RWPE2 (cell line): ENCODE data around the gene SLIT3.

Experiments
- ATAC-seq: fragments of 200-7000 bp; cut with Tn5 transposase; 3 replicates; pipeline ENCODE4 v1.9.1; 2021; ENCODE audit warnings: low read depth
- DNase-seq: peaks from one replicate; pipeline ENCODE4 v3.0.0-alpha.2; 2020; ENCODE audit warnings: low spot score
- H3K27ac ChIP-seq: fragments of 450-650 bp; 2 replicates; pipeline ENCODE4 v1.5.1; 2017; ENCODE audit warnings: mild to moderate bottlenecking; ENCODE audit not compliant: poor library complexity, severe bottlenecking
- H3K27me3 ChIP-seq: fragments of 250-450 bp; sonication (Bioruptor Pico); 2 replicates; pipeline ENCODE4 v1.5.1; 2021; ENCODE audit warnings: mild to moderate bottlenecking, moderate library complexity; ENCODE audit not compliant: insufficient read depth, poor library complexity, severe bottlenecking
- H3K36me3 ChIP-seq: fragments of 250-450 bp; sonication (Bioruptor Pico); 2 replicates; pipeline ENCODE4 v1.5.1; 2020; ENCODE audit warnings: low read depth, mild to moderate bottlenecking, moderate library complexity
- H3K4me1 ChIP-seq: fragments of 250-450 bp; sonication (Bioruptor Pico); 2 replicates; pipeline ENCODE4 v1.5.1; 2021; ENCODE audit warnings: mild to moderate bottlenecking, moderate library complexity; ENCODE audit not compliant: insufficient read depth, poor library complexity, severe bottlenecking
- H3K4me3 ChIP-seq: fragments of 250-450 bp; sonication (Bioruptor Pico); 2 replicates; pipeline ENCODE4 v1.5.1; 2021; ENCODE audit warnings: mild to moderate bottlenecking, moderate library complexity; ENCODE audit not compliant: severe bottlenecking
- H3K9me3 ChIP-seq: fragments of 250-450 bp; sonication (Bioruptor Pico); 2 replicates; pipeline ENCODE4 v1.5.1; 2021; ENCODE audit warnings: mild to moderate bottlenecking, moderate library complexity; ENCODE audit not compliant: severe bottlenecking
- TF ChIP-seq, protein P1 (sequence below): fragments of 450-650 bp; IDR thresholded peaks from one replicate; pipeline ENCODE4 v1.5.1; 2017; ENCODE audit warnings: mild to moderate bottlenecking, moderate library complexity; ENCODE audit not compliant: poor library complexity, severe bottlenecking

SLIT3 gene

DNA sequence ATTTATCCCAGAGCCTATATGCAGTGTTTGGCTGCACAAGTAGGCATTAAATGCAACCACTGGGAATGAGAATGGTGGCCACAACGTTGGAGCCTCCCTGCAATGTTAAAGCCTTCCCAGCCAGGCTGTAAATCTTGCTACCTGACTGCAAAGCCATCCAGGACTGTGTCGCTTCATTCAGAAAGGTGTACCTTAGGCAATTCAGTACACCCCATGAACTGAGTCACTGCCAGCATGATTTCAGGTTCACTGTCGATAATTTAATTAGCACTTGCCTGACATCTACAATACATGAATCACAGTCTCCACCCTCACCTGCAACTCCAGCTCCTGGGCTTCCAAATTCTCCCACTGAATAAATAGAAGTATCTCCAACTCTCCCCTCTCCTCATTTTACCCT lies 108.4 kb downstream of the SLIT3 start:
- Histone ChIP-seq H3K27me3 (no peaks in the 10 kb centered on the region), H3K4me3 (no peak overlapping the region), H3K4me1 (no peaks in the 10 kb centered on the region), H3K36me3 (no peaks in the 10 kb centered on the region), H3K27ac (no peak overlapping the region), H3K9me3 (no peaks in the 10 kb centered on the region)
- TF ChIP-seq, protein P1, sequence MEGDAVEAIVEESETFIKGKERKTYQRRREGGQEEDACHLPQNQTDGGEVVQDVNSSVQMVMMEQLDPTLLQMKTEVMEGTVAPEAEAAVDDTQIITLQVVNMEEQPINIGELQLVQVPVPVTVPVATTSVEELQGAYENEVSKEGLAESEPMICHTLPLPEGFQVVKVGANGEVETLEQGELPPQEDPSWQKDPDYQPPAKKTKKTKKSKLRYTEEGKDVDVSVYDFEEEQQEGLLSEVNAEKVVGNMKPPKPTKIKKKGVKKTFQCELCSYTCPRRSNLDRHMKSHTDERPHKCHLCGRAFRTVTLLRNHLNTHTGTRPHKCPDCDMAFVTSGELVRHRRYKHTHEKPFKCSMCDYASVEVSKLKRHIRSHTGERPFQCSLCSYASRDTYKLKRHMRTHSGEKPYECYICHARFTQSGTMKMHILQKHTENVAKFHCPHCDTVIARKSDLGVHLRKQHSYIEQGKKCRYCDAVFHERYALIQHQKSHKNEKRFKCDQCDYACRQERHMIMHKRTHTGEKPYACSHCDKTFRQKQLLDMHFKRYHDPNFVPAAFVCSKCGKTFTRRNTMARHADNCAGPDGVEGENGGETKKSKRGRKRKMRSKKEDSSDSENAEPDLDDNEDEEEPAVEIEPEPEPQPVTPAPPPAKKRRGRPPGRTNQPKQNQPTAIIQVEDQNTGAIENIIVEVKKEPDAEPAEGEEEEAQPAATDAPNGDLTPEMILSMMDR: no peak
- DNase-seq (no peak), ATAC-seq (no peak)

DNA sequence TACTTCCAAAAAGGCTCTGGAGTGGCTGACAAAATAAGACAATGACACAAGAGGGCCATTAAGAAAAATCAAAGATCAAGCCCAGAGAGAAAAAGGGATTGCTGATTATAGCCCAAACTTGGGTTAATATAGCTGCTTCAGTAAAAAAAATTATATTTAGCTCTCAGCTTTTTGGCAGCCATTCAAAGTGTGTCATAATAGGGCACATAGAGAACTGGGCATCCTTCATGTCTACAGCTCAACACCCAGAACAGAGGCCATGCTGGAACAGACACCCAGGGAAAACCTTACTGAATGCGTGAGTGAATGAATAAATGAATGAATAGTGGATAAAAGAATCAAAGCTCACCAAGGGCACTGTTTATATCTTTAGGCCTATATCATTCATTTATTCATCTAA lies 110.1 kb downstream of the SLIT3 start:
- Histone ChIP-seq H3K36me3 (no peaks in the 10 kb centered on the region), H3K4me1 (no peaks in the 10 kb centered on the region), H3K4me3 (no peak overlapping the region), H3K27ac (no peak overlapping the region), H3K9me3 (no peaks in the 10 kb centered on the region), H3K27me3 (no peaks in the 10 kb centered on the region)
- TF ChIP-seq, protein P1: no peak
- DNase-seq (no peak), ATAC-seq (no peak)

DNA sequence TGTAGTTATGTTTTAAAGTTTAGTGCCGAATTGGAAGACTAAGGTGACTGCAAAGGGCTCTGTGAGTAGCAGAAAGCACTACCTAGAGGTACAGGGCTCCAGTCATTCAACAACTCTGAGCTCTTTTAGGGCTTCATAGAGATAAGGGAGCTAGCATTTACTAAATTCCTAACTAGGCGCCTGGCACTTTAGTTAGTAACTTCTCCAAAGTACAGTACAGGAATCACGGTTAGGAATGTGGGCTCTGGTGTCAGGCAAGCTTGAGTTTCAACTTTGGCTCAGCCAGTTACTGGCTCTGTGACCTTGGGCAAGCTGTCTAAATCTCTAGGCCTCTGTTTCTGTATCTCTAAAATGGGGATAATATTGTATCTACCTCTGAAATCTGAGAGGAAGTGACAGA lies 115.3 kb downstream of the SLIT3 start:
- DNase-seq: no peak
- TF ChIP-seq, protein P1: no peak
- Histone ChIP-seq H3K27me3 (no peaks in the 10 kb centered on the region), H3K4me3 (no peak overlapping the region), H3K27ac (no peak overlapping the region), H3K36me3 (no peaks in the 10 kb centered on the region), H3K9me3 (no peaks in the 10 kb centered on the region), H3K4me1 (peaks cover 3% of the 10 kb centered on the region)
- no peak; the same call in 2 of the 3 replicates for ATAC-seq

DNA sequence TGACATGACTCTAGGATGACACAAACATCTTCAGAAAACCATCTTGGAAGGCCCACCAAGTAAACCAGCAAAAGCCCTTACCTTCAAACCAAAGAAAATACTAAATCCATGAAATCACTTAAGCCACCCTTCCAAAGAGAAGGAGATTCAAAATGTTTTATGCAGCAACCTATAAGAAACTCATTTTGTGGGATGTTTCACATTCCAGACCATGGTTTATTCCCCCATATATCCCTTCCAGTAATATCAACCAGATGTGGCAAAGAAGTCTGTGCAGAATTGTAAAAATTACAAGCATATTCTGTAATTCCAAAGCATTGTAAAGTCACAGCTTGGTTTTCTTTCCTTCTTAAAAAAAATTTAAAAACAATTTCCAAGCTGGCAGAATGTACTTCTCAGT lies 117.4 kb downstream of the SLIT3 start:
- H3K27ac ChIP-seq: no peak overlapping the region
- DNase-seq: no peak
- H3K36me3 ChIP-seq: no peaks in the 10 kb centered on the region
- no peaks in the 10 kb centered on the region for H3K9me3 ChIP-seq
- no peak overlapping the region for H3K4me3 ChIP-seq
- H3K4me1 ChIP-seq: peaks cover 3% of the 10 kb centered on the region
- ATAC-seq: no peak
- TF ChIP-seq, protein P1: no peak
- no peaks in the 10 kb centered on the region for H3K27me3 ChIP-seq

DNA sequence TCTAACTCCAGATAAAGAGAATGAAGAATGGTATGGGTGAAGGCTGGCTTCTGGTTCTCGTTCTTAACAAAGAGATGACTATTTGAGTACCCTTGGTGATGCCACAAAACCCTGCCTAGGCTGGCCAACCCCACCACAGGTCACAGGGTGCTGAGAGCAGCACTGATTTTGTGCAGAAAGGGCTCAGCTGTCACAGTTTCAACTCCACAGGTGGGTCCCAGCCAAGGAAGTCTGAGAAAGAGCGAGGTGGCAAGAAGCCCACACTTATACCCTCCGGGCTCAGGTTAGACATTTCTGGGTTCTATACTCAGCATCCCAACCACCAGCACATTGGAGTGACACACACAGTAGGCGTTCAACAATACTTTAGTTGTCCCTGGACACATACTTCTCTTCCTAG lies 118.1 kb downstream of the SLIT3 start:
- peaks cover 3% of the 10 kb centered on the region for H3K4me1 ChIP-seq
- no peaks in the 10 kb centered on the region for H3K36me3 ChIP-seq
- ATAC-seq (no peak), DNase-seq (no peak)
- no peak overlapping the region for H3K27ac ChIP-seq
- TF ChIP-seq, protein P1: no peak
- no peak overlapping the region for H3K4me3 ChIP-seq
- no peaks in the 10 kb centered on the region for H3K27me3 ChIP-seq
- H3K9me3 ChIP-seq: no peaks in the 10 kb centered on the region
